Testis (tissue), 3 donors: Measurements from ENCODE around the gene LRRC10. TPM values are rescaled to one million over a fixed set of nuclear protein-coding genes. Genes with fewer than 3 reads are reported as not detected.

Experiments used
- DNase-seq: peaks from one replicate; pipeline ENCODE4 v3.0.0-alpha.2; 2019
- H3K27ac ChIP-seq, 2 donors: fragments of 200-600 bp; sonication (generic); one replicate each; pipeline ENCODE4 v1.5.1; 2019
- H3K27me3 ChIP-seq: fragments of 200-600 bp; sonication (generic); one replicate; pipeline ENCODE4 v1.5.1; 2019
- H3K36me3 ChIP-seq: fragments of 200-600 bp; sonication (generic); one replicate; pipeline ENCODE4 v1.5.1; 2017; ENCODE audit warnings: low read depth; ENCODE audit errors: missing control alignments
- H3K4me1 ChIP-seq: fragments of 200-600 bp; sonication (generic); one replicate; pipeline ENCODE4 v1.5.1; 2019
- H3K4me3 ChIP-seq, 2 donors: fragments of 200-600 bp; sonication (generic); one replicate each; pipeline ENCODE4 v1.5.1; 2017 to 2019
- H3K9me3 ChIP-seq: fragments of 200-600 bp; sonication (generic); one replicate; pipeline ENCODE4 v1.5.1; 2017
- CTCF ChIP-seq, 3 experiments: fragments of 450-650 bp in 2 of 3; fragments of 200-600 bp in 1 of 3; sonication (generic) in 1 of 3; IDR thresholded peaks; one replicate each; pipeline ENCODE4 v1.5.1; 2016 to 2019; ENCODE audit warnings: antibody characterized with exemption in 3 of 3, mild to moderate bottlenecking in 2 of 3, moderate library complexity in 1 of 3
- POLR2A ChIP-seq: fragments of 450-650 bp; IDR thresholded peaks from one replicate; pipeline ENCODE4 v1.6.1; 2017; ENCODE audit warnings: antibody characterized with exemption, mild to moderate bottlenecking, moderate library complexity
- WGBS, 2 donors: methylation state at CpG; one replicate each; pipeline ENCODE4 v1.1.5; 2018; 5-methylcytosine and 5-hydroxymethylcytosine counted together
- intact Hi-C: fragments of 100-400 bp; cut with DNase I; formaldehyde crosslinking; loops from one replicate; pipeline ENCODE4 v1.15.1; 2023; ENCODE audit warnings: low total_unique reads
- polyA plus RNA-seq: library from polyadenylated mRNA; stranded (reverse); fragments of 350-450 nt; fragmentation: Illumina TruSeq; extraction: RNeasy Lipid Tissue Mini Kit (QIAGEN cat#74804); gene quantifications from one replicate; pipeline ENCODE4 v1.2.3, GENCODE V29; 2014; ENCODE audit warnings: low read depth, low replicate concordance; ENCODE audit not compliant: insufficient read depth
- total RNA-seq, 2 donors: library from RNA; depleted of rRNA; stranded (reverse); fragments of >200 nt; gene quantifications; one replicate each; pipeline ENCODE4 v1.2.3, GENCODE V29; 2016

LRRC10 gene
- total and polyA plus RNA-seq, 3 donors from 2014 or later: 0.12 TPM; not detected in 2

GRCh38 chr12:69580074-69580473, 30.6 kb downstream of the LRRC10 start:
- Histone ChIP-seq H3K36me3 (no peaks in the 10 kb centered on the region), H3K4me1 (peaks cover 4% of the 10 kb centered on the region), H3K27ac (no peak overlapping the region), H3K4me3 (no peak overlapping the region), H3K27me3 (no peaks in the 10 kb centered on the region), H3K9me3 (no peaks in the 10 kb centered on the region)
- intact Hi-C loops: no loop called here
- 96 to 97% methylated on average over 1 of the region's 1 CpG for WGBS, 2 donors
- no peak for TF ChIP-seq POLR2A
- no peak for TF ChIP-seq CTCF (IDR thresholded peaks at IDR 0.05)
- DNase-seq: no peak

GRCh38 chr12:69579029-69579428, 31.7 kb downstream of the LRRC10 start:
- Histone ChIP-seq H3K27ac (no peak overlapping the region), H3K36me3 (no peaks in the 10 kb centered on the region), H3K27me3 (no peaks in the 10 kb centered on the region), H3K4me1 (peaks cover 4% of the 10 kb centered on the region), H3K9me3 (no peaks in the 10 kb centered on the region), H3K4me3 (no peak overlapping the region)
- TF ChIP-seq CTCF (IDR thresholded peaks at IDR 0.05) (no peak), POLR2A (no peak)
- no peak for DNase-seq
- 61 to 70% methylated on average over 4 of the region's 4 CpGs for WGBS, 2 donors
- intact Hi-C loops: no loop called here

- Histone ChIP-seq H3K9me3 (no peaks in the 10 kb centered on the region), H3K27me3 (no peaks in the 10 kb centered on the region), H3K4me3 (no peak overlapping the region), H3K36me3 (no peaks in the 10 kb centered on the region), H3K4me1 (peaks cover 4% of the 10 kb centered on the region), H3K27ac (no peak overlapping the region)
- intact Hi-C loops: no loop called here
- no peak for DNase-seq
- TF ChIP-seq CTCF (IDR thresholded peaks at IDR 0.05) (no peak), POLR2A (no peak)
- 90 to 91% methylated on average over 2 of the region's 2 CpGs for WGBS, 2 donors
These were observed 32.4 kb downstream of the LRRC10 start for GRCh38 chr12:69578283-69578682.

GRCh38 chr12:69575346-69575745, 35.4 kb downstream of the LRRC10 start:
- intact Hi-C loops: no loop called here
- Histone ChIP-seq H3K9me3 (no peaks in the 10 kb centered on the region), H3K4me1 (no peaks in the 10 kb centered on the region), H3K27me3 (no peaks in the 10 kb centered on the region), H3K27ac (no peak overlapping the region), H3K36me3 (no peaks in the 10 kb centered on the region), H3K4me3 (no peak overlapping the region)
- no peak for DNase-seq
- TF ChIP-seq CTCF (IDR thresholded peaks at IDR 0.05): no peak
- no peak for TF ChIP-seq POLR2A
- 94 to 96% methylated on average over 3 of the region's 3 CpGs for WGBS, 2 donors

DNA sequence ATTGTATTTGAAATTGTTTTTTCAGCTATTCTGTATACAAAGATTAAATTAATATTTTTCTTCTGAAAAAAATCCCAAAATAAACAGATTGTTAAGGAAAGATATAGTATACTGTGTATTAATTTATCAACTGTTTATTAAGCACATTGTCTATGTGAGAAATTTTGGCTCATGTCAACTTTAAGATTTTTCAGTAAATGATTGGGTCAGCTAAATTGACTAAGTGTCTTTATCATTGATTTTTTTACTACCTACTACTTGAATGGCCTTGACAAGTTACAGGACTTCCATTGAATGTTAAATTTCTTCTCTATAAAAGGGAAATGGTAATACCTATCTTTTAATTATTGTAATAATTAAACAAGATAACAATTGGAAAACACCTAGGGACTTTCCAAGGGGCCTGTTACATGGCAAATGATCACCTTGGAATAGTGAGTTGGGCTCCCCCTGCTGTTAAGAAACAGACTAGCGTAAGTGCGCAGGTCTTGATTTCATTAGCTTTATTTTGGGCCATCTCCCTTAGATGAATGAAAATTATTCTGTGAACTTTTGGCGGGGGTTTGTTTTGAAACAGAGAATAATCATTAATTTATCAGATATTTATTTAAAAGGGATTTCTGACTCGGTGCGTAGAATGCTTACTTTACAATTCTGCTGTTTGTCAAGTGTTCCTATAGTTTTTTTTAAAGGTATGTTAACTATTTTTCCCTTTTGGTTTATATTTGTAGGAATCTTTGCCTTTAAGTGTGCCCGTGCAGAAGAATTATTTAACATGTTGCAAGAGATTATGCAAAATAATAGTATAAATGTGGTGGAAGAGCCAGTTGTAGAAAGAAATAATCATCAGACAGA, 39.9 kb downstream of the LRRC10 start:
- H3K27me3 ChIP-seq: no peaks in the 10 kb centered on the region
- TF ChIP-seq POLR2A (no peak), CTCF (IDR thresholded peaks at IDR 0.05) (peak; percentile 55 to 82 (median 69))
- H3K9me3 ChIP-seq: no peaks in the 10 kb centered on the region
- no peak overlapping the region for H3K4me3 ChIP-seq
- H3K4me1 ChIP-seq: no peaks in the 10 kb centered on the region
- intact Hi-C loops: no loop called here
- no peak overlapping the region for H3K27ac ChIP-seq
- H3K36me3 ChIP-seq: no peaks in the 10 kb centered on the region
- DNase-seq: peak; percentile 75
- 51 to 61% methylated on average over 6 of the region's 6 CpGs for WGBS, 2 donors
